ENCODE measurements around the gene CD52.

The CD52 gene

GRCh38 chr1:26353976-26354820 lies 36.4 kb downstream of the CD52 start, which contains the start of gene CRYBG2:
Gene CRYBG2, minus strand, starts transcription at chr1:26354130. Its CDS starts 7,473 bp downstream, at chr1:26346657.
- DNase-seq (ENCODE audit: low read depth in 4 of 4, low spot score in 1 of 4), result no peak

GRCh38 chr1:26354972-26355371 lies 37.2 kb downstream of the CD52 start:
- DNase-seq (ENCODE audit: low read depth in 4 of 4, low spot score in 1 of 4), result no peak

GRCh38 chr1:26356106-26356505 lies 38.3 kb downstream of the CD52 start:
- no peak for DNase-seq (ENCODE audit: low read depth in 4 of 4, low spot score in 1 of 4)

GRCh38 chr1:26357121-26357602 lies 39.4 kb downstream of the CD52 start:
- DNase-seq (ENCODE audit: low read depth in 4 of 4, low spot score in 1 of 4), result no peak

- peak in 2 of 4 experiments; percentile 40 to 51 for DNase-seq (ENCODE audit: low read depth in 4 of 4, low spot score in 1 of 4)
Observed at GRCh38 chr1:26358411-26359384, 40.9 kb downstream of the CD52 start.

- DNase-seq (ENCODE audit: low read depth in 4 of 4, low spot score in 1 of 4), result peak in 2 of 4 experiments; percentile 32 to 42
Observed at GRCh38 chr1:26359981-26360806, 42.4 kb downstream of the CD52 start.

GRCh38 chr1:26360807-26361604 lies 43.2 kb downstream of the CD52 start:
- DNase-seq (ENCODE audit: low read depth in 4 of 4, low spot score in 1 of 4), result no peak

GRCh38 chr1:26361605-26362122 lies 43.9 kb downstream of the CD52 start:
- no peak for DNase-seq (ENCODE audit: low read depth in 4 of 4, low spot score in 1 of 4)

- DNase-seq (ENCODE audit: low read depth in 4 of 4, low spot score in 1 of 4), result no peak
Observed at GRCh38 chr1:26362331-26362730, 44.6 kb downstream of the CD52 start.

GRCh38 chr1:26363549-26364448 lies 46.0 kb downstream of the CD52 start:
- peak; percentile 71 to 83 (median 78) for DNase-seq (ENCODE audit: low read depth in 4 of 4, low spot score in 1 of 4)

- no peak for DNase-seq (ENCODE audit: low read depth in 4 of 4, low spot score in 1 of 4)
Observed at GRCh38 chr1:26364956-26365355, 47.2 kb downstream of the CD52 start.

GRCh38 chr1:26367441-26367840 lies 49.7 kb downstream of the CD52 start:
- DNase-seq (ENCODE audit: low read depth in 4 of 4, low spot score in 1 of 4), result no peak

- no peak for DNase-seq (ENCODE audit: low read depth in 4 of 4, low spot score in 1 of 4)
Observed at GRCh38 chr1:26368006-26368405, 50.2 kb downstream of the CD52 start.

- no peak for DNase-seq (ENCODE audit: low read depth in 4 of 4, low spot score in 1 of 4)
Observed at GRCh38 chr1:26368486-26368885, 50.7 kb downstream of the CD52 start.
